SK-N-SH (cell line): ENCODE data around the gene TTC31.

ENCODE experiments used
- CHD2 ChIP-seq: fragments of 150-350 bp; IDR thresholded peaks from 2 replicates; pipeline ENCODE4 v1.6.1; 2018; ENCODE audit warnings: low read length; ENCODE audit not compliant: partially characterized antibody
- GABPA ChIP-seq: IDR thresholded peaks from 2 replicates; pipeline ENCODE4 v1.4.0; 2012; ENCODE audit warnings: low read depth, mild to moderate bottlenecking
- GATA2 ChIP-seq: sonication (generic); formaldehyde crosslinking; IDR thresholded peaks from 2 replicates; pipeline ENCODE4 v1.5.0; 2020; ENCODE audit warnings: mild to moderate bottlenecking, missing genetic modification reagents
- POLR2AphosphoS5 ChIP-seq: IDR thresholded peaks from 2 replicates; pipeline ENCODE4 v1.6.1; 2012; ENCODE audit warnings: low read depth, low read length
- RAD21 ChIP-seq: IDR thresholded peaks from 2 replicates; pipeline ENCODE4 v1.6.1; 2012; ENCODE audit warnings: mild to moderate bottlenecking, low read length
- RFX5 ChIP-seq: IDR thresholded peaks from 2 replicates; pipeline ENCODE4 v1.6.1; 2012; ENCODE audit warnings: mild to moderate bottlenecking, improper control_type of control experiment, low read length
- TAF1 ChIP-seq: IDR thresholded peaks from 2 replicates; pipeline ENCODE4 v1.6.1; 2012; ENCODE audit warnings: low read depth, mild to moderate bottlenecking, low read length, moderate library complexity, borderline replicate concordance
- TF ChIP-seq, protein P1 (sequence below): fragments of 200-600 bp; sonication (generic); IDR thresholded peaks from 2 replicates; pipeline ENCODE4 v1.6.1; 2017; ENCODE audit warnings: antibody characterized with exemption, mild to moderate bottlenecking, moderate library complexity

DNA sequence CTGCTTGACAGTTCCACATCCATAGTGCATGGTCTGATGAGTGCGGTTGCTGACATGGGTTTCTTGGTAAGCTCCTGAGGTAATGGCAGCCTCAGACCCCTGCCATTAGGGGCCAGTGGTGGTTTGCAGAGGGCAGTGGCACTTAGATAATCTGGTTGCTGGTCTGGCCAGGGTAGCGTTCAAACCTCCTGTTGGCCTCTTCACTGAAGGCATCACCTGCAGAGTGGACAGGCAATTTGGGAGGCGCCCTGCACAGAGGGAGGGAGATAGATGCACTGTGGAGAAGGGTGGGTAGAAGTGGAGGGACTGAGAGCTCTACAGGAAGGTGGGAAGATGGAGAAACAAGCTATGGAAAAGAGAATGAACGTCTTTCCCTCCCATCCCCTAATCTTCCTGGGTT is 50.6 kb downstream of the TTC31 start:
- TF ChIP-seq RAD21 (no peak), POLR2AphosphoS5 (no peak), CHD2 (no peak), TAF1 (no peak), GABPA (no peak), GATA2 (CRISPR knock-in tag) (no peak), RFX5 (no peak)
- TF ChIP-seq, protein P1, sequence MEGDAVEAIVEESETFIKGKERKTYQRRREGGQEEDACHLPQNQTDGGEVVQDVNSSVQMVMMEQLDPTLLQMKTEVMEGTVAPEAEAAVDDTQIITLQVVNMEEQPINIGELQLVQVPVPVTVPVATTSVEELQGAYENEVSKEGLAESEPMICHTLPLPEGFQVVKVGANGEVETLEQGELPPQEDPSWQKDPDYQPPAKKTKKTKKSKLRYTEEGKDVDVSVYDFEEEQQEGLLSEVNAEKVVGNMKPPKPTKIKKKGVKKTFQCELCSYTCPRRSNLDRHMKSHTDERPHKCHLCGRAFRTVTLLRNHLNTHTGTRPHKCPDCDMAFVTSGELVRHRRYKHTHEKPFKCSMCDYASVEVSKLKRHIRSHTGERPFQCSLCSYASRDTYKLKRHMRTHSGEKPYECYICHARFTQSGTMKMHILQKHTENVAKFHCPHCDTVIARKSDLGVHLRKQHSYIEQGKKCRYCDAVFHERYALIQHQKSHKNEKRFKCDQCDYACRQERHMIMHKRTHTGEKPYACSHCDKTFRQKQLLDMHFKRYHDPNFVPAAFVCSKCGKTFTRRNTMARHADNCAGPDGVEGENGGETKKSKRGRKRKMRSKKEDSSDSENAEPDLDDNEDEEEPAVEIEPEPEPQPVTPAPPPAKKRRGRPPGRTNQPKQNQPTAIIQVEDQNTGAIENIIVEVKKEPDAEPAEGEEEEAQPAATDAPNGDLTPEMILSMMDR, result no peak
